GM23338 (cell line): ENCODE results near the gene ARFIP2.

Experiments
- CTCF ChIP-seq, 2 experiments: fragments of 200-600 bp in 1 of 2; sonication (generic) in 1 of 2; conservative IDR thresholded peaks; 2 replicates each; pipeline versions ENCODE4 v1.5.1 to v1.6.1; 2016 to 2017; ENCODE audit warnings: antibody characterized with exemption in 2 of 2, low read depth in 2 of 2, mild to moderate bottlenecking in 2 of 2, moderate library complexity in 1 of 2
- JUNB ChIP-seq: IDR thresholded peaks from one replicate; pipeline ENCODE4 v1.6.1; 2016; ENCODE audit warnings: antibody characterized with exemption; ENCODE audit not compliant: unreplicated experiment
- POLR2AphosphoS5 ChIP-seq: IDR thresholded peaks from 2 replicates; pipeline ENCODE4 v1.6.1; 2016; ENCODE audit warnings: antibody characterized with exemption, low read depth
- REST ChIP-seq: IDR thresholded peaks from one replicate; pipeline ENCODE4 v1.6.1; 2018; ENCODE audit warnings: antibody characterized with exemption; ENCODE audit not compliant: unreplicated experiment

- TF ChIP-seq CTCF (conservative IDR thresholded peaks at IDR 0.05; ENCODE audit: low read depth in 2 of 2) (no peak), JUNB (no peak), REST (no peak), POLR2AphosphoS5 (no peak)
These were observed 6.7 kb downstream of the ARFIP2 start for GRCh38 chr11:6474413-6474792.
